ENCODE results near the gene PACSIN2. TPM values are rescaled to one million over a fixed set of nuclear protein-coding genes. Genes with fewer than 3 reads are reported as not detected.

PACSIN2 gene
- total RNA-seq, 4 donors from 2014 or later: 75.4 to 90.1 (median 87.9) TPM

DNA sequence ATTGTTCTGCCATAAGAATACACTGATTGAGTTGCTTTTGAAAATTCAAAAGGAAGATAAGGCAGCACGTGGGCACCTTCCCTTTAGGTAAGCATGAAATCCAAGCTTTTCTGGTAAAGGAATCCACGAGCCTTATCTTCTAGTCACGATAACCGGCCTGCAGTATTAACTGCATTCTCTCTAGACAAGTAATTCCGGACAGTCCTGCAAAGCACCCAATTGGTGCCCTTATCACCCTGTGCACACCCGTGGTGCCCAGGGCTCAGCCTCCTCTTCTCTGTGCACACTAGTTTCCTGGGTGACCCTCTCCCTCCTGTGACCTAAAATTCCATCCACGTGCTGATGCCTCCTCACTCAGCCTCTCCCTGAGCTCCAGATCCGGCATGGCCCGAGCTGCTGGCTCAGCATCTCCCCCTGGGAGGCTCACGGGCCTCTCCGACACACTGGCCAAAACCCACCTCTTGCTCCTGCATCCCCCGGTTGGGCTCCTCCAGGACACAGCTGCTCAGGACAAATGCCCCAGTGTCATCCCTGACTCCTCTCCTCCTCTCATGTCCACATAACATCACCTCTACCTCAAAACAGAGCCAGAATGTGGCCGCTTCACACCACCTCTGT is 63.7 kb downstream of the PACSIN2 start:
- Histone ChIP-seq H3K4me3 (replicated peaks in 1 of 3) (no peak overlapping the region), H3K27ac (no peak overlapping the region), H3K9me3 (no peaks in the 10 kb centered on the region), H3K27me3 (no peaks in the 10 kb centered on the region), H3K4me1 (peaks cover 26 to 48% of the 10 kb centered on the region in 2 donors), H3K36me3 (no peaks in the 10 kb centered on the region)
- DNase-seq: no peak
- WGBS, 2 donors: 79 to 85% methylated on average over 12 to 13 of the region's 13 CpGs
- TF ChIP-seq POLR2A (IDR thresholded peaks at IDR 0.05): no peak
- TF ChIP-seq, protein P1, sequence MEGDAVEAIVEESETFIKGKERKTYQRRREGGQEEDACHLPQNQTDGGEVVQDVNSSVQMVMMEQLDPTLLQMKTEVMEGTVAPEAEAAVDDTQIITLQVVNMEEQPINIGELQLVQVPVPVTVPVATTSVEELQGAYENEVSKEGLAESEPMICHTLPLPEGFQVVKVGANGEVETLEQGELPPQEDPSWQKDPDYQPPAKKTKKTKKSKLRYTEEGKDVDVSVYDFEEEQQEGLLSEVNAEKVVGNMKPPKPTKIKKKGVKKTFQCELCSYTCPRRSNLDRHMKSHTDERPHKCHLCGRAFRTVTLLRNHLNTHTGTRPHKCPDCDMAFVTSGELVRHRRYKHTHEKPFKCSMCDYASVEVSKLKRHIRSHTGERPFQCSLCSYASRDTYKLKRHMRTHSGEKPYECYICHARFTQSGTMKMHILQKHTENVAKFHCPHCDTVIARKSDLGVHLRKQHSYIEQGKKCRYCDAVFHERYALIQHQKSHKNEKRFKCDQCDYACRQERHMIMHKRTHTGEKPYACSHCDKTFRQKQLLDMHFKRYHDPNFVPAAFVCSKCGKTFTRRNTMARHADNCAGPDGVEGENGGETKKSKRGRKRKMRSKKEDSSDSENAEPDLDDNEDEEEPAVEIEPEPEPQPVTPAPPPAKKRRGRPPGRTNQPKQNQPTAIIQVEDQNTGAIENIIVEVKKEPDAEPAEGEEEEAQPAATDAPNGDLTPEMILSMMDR (IDR thresholded peaks at IDR 0.05): no peak
- intact Hi-C loops (cut with DNase I): no loop called here

DNA sequence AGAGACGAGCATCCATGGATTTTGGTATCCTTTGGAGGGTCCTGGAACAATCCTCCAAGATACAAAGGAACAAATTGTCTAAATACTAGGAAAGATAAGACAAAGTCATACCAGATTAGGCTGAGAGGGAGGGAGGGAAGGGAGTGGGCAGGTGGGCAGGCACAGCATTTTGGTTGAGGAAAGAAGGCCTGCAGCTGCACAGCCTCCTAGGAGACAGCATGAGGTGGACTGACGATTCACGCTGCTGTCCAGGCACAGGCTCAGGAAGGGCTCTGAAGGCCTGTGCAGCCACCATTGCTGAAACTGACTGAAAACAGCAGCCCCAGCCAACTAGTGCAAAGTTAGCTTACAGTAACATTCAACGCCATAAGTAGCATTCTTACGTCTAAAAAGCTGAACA is 64.7 kb downstream of the PACSIN2 start:
- no peaks in the 10 kb centered on the region for H3K36me3 ChIP-seq
- intact Hi-C loops (cut with DNase I): no loop called here
- WGBS, 2 donors: 94% methylated on average over 5 of the region's 5 CpGs
- no peaks in the 10 kb centered on the region for H3K27me3 ChIP-seq
- TF ChIP-seq, protein P1 (IDR thresholded peaks at IDR 0.05): no peak
- TF ChIP-seq POLR2A (IDR thresholded peaks at IDR 0.05): no peak
- DNase-seq: no peak
- H3K4me3 ChIP-seq (replicated peaks in 1 of 3): no peak overlapping the region
- peak overlapping the region in 2 of 3 donors; percentile 13 to 21 for H3K27ac ChIP-seq
- no peaks in the 10 kb centered on the region for H3K9me3 ChIP-seq
- peaks cover 34 to 57% of the 10 kb centered on the region in 2 donors for H3K4me1 ChIP-seq

DNA sequence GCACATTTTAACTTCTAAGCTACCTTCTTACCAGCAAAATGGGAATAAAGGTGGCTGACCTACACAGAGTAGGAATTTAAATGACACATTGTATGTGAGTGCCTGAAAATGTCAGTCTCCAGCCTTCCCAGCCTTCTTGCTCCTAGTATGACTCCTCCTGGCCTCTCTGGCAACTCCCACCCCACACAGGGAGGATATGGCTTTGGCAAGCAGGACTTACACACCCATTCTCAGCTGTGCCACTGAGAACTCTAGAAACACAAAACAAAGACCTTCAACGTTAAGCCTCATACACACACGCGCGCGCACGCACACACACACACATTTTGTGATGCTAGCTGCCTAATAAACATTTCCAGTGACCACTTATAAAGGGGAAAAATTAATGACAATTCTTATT is 65.8 kb downstream of the PACSIN2 start:
- peaks cover 44 to 68% of the 10 kb centered on the region in 2 donors for H3K4me1 ChIP-seq
- no peaks in the 10 kb centered on the region for H3K36me3 ChIP-seq
- peak overlapping the region in 2 of 3 donors; percentile 19 to 55 for H3K27ac ChIP-seq
- intact Hi-C loops (cut with DNase I): no loop called here
- TF ChIP-seq POLR2A (IDR thresholded peaks at IDR 0.05): no peak
- TF ChIP-seq, protein P1 (IDR thresholded peaks at IDR 0.05): no peak
- 77 to 83% methylated on average over 6 of the region's 6 CpGs for WGBS, 2 donors
- no peak overlapping the region for H3K4me3 ChIP-seq (replicated peaks in 1 of 3)
- H3K27me3 ChIP-seq: no peaks in the 10 kb centered on the region
- DNase-seq: no peak
- no peaks in the 10 kb centered on the region for H3K9me3 ChIP-seq

DNA sequence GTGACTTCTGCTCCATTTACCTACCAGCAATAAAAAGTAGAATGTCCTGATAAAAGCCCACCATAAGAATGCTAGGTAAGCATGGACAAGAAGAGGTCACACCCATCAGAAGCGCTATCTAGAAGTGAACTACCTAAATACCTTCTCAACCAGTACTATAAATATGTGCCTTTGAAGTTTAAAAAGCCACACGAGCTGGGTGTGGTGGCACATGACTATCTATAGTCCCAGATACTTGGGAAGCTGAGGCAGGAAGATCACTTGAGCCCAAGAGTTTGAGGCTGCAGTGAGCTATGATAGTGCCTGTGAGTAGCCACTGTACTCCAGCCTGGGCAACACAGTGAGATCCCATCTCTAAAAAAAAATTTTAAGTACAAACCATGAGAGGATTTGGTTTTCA is 66.7 kb downstream of the PACSIN2 start:
- intact Hi-C loops (cut with DNase I): no loop called here
- H3K4me3 ChIP-seq (replicated peaks in 1 of 3): no peak overlapping the region
- H3K36me3 ChIP-seq: no peaks in the 10 kb centered on the region
- peak overlapping the region in 2 of 3 donors; percentile 55 to 75 for H3K27ac ChIP-seq
- no peaks in the 10 kb centered on the region for H3K27me3 ChIP-seq
- no peak for DNase-seq
- WGBS, 2 donors: 85 to 92% methylated on average over 2 of the region's 2 CpGs
- H3K9me3 ChIP-seq: no peaks in the 10 kb centered on the region
- H3K4me1 ChIP-seq: peaks cover 44 to 75% of the 10 kb centered on the region in 2 donors
- no peak for TF ChIP-seq POLR2A (IDR thresholded peaks at IDR 0.05)

DNA sequence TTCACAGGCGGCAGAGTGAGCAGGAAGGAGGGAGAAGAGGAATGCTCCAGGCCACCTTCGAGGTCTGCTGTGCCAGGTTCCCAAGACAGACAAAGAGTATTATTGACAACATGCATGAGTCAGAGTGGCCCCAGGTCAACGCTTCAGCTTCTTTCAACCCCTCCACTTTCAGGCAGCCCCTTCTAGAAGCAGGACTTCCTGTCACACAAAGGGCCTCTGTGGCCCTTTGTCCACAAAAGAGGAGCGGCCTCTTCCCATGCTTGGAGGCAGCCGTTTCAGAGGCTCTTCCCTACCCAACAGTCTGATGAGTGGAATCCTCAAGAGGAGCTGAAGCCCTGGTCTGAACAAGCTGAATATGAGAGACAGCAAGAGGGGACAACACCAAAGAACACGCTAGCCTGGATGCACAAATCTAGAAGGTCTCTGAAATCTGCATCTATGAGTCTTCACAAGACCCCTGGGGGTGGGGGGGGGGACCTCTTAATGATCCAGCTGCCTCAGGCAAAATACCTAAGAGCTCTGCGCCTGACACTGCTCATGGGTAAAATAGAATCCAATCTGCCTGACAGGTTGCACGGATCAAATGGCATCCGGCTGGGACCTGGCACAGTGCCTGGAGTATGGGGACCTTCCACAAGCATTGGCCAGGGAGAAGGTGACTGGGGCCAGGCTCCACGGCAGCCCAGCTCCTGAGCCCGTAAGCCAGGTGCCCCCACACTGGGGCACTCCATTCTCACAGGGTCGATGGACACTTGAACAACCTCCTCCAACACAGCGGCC is 67.5 kb downstream of the PACSIN2 start:
- peak overlapping the region in 2 of 3 donors; percentile 55 to 75 for H3K27ac ChIP-seq
- peak; percentile 73 to 84 for DNase-seq

More for the DNA sequence above, 67.5 kb downstream of the PACSIN2 start:
- Histone ChIP-seq H3K36me3 (no peaks in the 10 kb centered on the region), H3K9me3 (no peaks in the 10 kb centered on the region), H3K27me3 (no peaks in the 10 kb centered on the region), H3K4me3 (replicated peaks in 1 of 3) (no peak overlapping the region), H3K4me1 (peaks cover 42 to 80% of the 10 kb centered on the region in 2 donors)
- TF ChIP-seq, protein P1 (IDR thresholded peaks at IDR 0.05): no peak
- peak in 1 of 2 donors; percentile 6 for TF ChIP-seq POLR2A (IDR thresholded peaks at IDR 0.05)
- intact Hi-C loops (cut with DNase I): no loop called here
- WGBS, 2 donors: 31 to 70% methylated on average over 9 to 11 of the region's 13 CpGs

All from thyroid gland (tissue), 4 donors.